Measurements from ENCODE around the gene GTF3C1. TPM values are rescaled to one million over a fixed set of nuclear protein-coding genes. Genes with fewer than 3 reads are reported as not detected.

GTF3C1 gene
- total RNA-seq, 1 donor from 2014 or later: 108 TPM

DNA sequence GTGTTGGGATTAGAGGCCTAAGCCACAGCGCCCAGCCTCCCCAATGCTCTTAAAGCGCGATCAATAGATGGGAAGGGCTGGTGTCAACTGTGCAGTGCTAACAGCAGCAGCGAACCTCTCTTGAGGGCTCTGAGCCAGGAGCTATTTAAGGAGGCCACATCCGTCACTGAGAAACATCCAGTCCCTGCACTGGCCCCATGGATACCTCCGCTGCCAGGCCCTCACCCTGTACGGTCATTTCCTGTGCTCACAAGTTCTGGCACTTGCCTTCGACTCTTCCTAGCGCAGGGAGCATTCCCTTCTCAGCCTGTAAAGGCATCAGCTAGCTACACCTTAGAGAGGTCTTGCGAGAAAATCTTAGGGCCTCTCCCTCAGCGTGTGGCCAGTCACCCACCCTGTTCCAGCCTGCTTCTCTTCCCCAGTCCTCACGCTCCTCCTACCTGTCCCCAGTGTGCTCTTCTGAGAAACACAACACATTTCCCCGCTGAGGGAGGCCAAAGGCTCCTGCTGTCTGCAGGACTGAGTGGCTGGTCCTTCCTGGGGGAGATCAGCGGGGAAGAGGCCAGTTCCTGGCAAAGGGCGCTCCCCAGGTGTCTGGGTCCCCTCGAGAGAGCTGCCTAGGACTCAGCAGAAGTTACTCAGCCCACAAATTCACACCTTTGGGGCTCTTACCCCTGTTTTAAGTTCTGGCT lies 28.6 kb downstream of the GTF3C1 start:
- DNase-seq (ENCODE audit: low read depth): no peak

DNA sequence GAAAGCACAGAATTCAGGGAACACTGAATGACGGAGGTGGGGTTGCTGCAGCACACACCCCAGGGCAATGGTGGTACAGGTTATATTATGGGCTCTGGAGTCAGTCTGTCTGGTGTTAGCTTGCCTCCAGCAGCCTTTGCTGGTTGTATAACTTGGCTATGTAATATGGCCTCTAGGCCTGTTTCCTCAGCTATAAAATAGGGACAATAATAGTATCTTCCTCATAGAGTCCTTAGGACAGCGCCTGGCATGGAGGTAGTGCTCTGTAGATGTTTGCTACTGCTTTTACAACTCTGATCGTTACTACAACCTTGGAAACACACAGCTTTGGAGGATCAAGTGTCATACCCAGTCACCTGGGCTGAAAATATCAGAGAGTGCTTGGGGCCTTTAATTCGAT lies 31.5 kb downstream of the GTF3C1 start:
- DNase-seq (ENCODE audit: low read depth): no peak

DNA sequence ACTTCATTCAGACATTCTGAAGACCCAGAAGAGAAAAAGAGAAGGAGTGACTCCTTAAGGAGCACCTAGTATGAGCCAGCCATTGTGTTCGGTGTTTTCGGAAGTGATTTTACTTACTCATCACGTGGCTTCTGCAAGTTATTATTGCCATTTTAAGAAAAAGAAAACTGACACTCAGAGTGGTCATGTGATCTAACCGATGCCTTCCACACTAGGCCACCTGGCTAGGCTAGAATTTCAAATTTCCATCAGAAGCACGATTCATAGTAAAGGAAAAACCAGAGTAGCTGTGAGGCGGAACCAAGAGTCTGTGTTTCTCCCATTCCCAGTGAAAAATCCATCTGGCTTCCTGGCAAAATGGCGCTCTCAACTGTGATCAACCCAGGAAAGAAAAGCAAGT lies 32.0 kb downstream of the GTF3C1 start:
- no peak for DNase-seq (ENCODE audit: low read depth)

DNA sequence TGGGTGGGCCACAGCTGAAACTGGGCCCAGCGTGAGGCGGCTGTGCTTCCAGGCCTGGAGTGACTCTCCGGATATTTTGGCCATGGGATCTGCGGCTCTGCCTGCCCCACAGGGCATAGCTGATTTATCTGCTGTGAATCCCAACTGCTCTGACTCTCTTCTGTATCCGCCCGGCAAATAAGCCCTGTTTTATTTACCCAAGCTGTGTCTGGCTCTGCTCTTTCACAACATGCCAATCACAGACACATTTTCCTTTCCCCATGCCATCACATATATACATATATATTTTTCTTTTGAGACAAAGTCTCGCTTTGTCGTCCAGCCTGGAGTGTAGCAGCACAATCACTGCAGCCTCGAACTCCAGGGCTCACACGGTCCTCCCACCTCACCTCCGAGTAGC lies 33.3 kb downstream of the GTF3C1 start:
- no peak for DNase-seq (ENCODE audit: low read depth)

DNA sequence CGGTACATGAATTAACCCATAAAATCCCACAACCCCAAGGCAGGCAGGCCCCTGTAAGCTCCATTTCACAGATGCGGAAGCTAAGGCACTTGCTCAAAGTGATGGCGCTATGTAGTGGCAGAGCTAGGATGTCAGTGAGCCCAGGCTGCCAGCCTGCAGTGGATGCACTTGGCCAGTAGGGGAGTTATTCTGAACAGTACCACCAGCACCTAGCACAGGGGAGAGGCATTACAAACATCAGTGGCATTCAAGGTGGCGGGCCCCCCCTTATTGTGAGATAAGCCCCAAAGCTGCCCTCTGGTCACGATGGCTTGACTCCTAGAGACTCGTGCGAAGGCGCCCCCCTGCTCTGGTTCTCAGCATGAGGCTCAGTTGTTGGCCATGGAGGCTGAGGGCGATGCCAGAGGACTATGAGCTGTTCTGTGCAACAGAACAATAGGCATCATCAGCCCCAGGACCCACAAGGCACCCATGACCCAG lies 33.8 kb downstream of the GTF3C1 start:
- no peak for DNase-seq (ENCODE audit: low read depth)

DNA sequence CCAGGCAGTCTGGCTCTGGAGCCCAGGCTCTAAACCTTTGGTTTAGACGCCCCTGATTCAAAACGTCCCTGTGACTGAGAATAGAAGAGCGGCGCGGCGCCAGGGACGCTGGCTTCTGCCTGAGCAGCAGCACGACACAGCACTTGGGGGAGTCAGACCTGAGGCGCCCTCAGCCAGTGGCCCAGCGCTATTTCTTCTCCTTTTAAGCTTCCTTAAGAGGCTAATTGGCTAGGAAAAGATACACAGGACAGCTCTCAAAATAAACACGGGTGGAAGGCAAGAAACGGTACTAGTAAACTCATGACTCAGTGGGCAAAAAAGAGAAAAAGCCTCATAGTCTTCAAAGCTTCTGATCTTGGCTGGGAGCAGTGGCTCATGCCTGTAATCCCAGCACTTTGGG lies 34.9 kb downstream of the GTF3C1 start:
- no peak for DNase-seq (ENCODE audit: low read depth)

DNA sequence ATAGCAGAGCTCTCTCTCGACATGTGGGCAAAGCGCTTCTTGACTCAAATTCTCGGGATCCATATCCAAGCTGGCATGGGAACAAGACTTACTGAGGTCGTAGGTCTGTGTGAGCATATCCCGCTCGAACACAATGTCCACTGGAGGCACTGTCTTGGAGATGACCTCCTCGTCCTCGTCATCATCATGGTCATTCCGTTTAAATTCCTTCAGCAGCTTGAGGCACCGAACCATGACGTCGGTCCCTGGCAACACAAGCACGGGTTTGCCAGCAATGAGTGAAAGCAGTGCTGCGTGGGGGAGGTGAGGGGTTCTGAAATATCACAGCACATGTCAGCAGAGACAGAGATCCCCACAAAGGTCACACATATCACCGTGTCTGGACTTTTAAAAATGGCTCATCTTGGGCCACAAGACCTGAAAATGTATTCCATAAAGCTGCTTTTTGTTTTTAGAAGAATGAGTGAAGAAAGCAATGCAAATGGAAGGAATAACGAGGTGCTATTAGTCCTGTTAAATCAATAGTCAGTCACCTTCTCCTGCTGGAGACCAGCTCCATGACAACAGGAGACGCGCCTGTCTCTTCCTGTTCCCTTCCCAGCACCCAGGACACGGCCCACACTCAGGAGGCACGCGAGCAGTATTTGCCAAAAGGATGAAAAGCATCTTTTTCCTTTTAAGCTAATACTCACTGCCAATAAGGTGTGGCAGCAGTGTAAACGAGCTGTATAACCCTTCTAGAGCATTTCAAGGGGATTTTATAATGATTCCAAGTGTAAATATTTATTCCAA lies 37.9 kb downstream of the GTF3C1 start:
- DNase-seq (ENCODE audit: low read depth): no peak

DNA sequence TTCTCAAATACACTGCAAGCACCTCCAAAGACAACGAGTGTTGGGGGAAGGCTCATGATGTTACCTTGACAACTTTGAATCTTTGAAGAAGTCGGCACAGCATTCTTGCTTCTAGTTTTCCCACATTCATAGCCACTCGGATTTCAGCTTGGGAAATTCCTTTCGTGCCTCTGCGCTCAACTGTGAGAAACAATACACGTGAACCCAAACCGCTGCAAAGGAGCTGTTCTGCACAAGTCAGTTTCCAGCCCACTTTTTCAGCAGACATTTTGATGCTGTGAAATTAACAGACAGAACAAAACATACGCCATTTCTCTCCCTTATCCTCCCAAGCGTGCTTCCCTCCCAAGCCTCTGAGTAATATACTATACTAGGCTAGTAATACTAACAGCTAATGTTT lies 41.2 kb downstream of the GTF3C1 start:
- DNase-seq (ENCODE audit: low read depth): no peak

DNA sequence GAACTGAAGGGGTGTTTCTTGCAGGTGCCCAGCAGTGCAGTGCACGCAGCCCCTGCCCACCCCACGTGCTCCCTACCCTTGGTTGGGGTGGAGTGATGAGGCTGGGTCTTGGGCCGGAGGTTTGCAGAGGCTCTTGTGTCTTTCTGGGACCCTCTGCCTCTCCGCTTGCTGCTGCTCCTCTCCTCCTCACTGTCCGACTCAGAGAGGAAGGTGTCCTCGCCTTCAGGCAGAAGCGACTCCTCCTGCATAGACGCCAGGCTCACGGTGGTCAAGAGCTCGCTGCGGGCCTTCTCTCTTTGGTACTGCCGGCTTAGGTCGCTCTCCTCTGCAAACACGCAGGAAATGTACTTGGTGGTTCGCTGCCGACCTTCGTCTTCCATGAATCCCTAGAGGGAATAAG lies 42.9 kb downstream of the GTF3C1 start:
- no peak for DNase-seq (ENCODE audit: low read depth)

DNA sequence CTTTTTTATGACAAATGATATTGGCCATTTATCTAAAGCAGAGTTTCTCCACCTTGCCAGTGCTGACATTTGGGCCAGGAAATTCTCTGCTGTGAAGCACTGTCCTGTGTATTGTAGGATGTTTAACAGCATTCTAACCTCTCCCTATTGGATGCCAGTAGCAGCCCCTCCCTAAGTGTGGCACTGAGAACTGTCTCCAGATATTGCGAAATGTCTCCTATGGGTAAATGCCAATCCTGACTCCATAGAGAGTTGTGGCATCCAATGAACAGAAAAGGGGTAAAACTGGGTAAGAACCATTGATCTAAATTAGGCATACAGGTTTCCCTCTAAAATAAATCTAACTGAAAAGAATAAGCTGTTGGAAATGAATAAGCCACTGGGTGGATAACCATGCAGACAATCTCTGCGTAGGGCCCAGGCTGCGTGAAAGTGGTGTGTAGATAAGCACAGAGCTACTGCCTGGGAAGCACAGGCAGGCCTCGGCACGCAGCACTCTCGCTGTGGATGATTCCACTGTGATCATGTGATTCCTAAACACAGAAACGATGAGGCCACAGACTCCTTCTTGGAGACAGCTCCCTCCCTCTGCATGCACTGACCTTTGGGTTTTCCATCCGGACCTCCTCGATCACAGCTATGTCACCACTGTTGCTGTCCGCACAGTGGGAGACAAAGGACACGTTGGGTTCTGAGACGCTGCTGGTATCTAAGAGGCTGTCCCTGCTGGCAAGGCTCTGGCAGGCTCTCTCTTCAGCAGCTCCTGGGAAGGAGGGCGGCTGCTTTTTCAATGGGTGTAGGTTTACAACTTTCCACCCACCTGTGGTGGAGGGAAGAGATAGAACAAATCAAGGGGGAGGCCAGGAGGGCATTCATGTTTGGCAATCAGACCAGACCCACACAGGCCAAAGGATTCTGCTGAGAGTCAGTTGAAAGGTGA lies 44.1 kb downstream of the GTF3C1 start:
- DNase-seq (ENCODE audit: low read depth): no peak

DNA sequence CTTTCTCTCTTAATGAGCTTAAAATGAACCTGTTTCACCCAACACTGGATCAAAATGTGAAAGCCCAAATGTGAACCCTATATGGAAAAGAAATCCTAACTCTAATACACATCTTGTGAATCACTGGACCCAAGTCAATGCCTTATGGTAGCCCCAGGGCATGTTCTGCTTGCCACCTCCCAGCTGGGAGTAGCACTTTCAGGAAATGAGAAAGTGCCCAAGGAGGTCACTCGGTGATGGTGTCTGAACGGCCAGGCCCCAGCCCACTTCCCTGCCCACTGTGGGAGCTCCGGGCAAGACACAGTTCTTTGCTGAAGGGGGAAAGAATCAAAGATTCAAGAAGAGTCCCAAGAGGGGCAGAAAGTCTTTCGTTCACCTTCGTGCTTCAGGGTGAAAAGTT lies 46.1 kb downstream of the GTF3C1 start:
- no peak for DNase-seq (ENCODE audit: low read depth)

DNA sequence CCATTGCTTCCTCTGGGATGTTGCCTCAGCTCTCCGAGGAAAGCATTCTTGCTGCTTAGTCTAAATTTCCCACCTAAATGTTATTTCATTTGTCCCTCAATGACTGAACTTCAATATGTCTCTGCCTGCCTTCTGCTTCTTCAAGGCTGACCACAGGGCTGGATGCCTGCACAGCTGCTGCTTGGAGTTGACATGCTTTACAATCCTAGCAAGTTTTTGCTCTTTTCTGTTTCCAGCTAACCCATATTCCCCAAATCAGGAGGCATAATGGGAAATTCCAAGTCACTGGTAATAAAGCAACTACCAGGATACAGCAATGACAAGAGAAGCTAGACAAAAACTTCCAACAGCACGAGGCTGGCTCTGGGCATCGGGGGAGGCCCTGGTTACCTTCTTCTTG lies 48.9 kb downstream of the GTF3C1 start:
- peak; percentile 64 for DNase-seq (ENCODE audit: low read depth)

DNA sequence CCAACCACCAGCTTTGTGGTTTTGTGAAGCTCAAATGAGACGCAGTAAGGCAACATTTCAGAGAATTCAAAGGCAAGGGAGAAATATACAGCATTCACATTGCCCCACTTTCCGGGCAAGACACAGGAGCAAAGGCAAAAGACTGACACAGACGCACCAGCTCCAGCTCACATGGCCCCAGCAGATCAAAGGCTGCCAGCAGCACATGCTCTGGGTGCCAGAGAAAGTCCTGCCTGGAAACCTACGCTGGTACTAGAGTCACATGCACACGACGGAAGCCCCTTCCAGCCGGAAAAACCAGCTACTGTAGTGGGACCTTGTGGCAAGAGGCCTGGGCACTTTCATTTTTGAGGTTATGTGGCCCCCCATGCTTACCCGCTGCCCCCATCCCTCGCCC lies 50.1 kb downstream of the GTF3C1 start:
- DNase-seq (ENCODE audit: low read depth): no peak

DNA sequence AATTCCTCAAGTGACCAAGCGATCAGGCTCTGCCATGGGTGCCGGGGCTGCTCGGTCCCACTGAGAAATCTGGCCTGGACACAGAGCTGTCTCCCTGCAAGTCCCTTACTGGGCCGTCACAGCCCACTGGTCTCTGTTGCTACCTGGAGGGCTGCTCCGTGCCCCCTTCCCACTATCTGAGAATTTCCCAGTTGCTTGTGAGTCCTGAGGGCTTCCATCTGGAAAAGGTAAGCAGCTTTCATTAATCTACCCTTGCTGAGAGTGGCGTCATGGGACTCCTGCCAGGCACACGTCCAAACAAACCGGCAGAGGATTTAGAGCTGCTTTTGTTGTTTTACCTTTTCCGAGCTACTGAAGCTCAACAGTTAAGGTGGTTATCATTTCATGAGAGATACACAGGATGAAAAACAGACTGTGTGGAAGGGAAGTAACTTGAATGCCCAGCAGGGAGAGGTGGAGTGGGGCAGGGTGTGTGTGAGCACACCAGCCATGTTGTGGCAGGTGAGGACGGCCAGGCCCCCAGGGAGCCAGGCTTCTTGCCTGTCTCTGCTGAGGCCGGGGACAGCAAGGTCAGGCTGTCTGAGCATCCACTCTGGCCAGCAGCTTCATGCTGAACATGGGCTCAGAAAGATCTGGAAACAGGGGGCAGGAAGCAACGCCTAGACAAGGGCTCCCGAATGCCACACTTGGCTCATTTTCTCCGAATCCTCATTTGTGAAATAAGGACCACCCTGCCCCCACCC lies 50.6 kb downstream of the GTF3C1 start:
- no peak for DNase-seq (ENCODE audit: low read depth)

DNA sequence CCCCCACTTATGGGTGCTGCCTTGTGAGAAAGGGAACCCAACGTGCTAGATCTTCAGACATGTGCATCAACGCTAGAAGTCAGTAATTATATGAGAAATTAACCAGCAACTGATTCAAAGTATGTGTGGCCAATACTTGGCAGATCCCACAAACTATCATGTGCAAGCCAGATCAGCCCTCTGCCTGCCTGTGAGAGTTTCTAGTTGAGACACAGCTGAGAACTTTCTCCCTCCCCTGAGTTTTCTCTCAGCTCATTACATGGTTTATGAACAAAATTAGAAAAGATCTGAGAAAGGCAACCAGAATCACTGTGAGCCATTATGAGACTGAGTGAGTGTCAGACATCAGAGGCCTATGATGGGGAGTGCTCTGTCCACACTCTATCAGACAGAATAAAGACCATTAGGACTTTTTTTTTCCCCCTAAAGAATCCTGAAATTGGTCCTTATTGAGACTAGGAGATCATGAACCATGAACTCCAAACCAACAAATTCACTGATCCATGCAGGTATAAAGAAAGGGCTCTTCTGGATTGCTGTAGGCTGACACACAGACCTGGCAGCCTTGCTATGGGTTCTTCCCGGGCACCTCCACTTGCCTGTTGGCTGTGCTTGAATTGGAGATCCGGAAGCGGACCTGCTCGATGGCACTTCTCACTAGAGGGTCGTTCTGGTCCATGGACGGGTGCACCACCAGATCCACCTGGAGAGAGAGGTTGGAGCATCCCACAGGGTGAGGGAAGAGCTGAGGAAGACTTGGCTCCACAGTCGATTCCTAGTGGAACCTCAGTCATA lies 51.5 kb downstream of the GTF3C1 start:
- DNase-seq (ENCODE audit: low read depth): no peak

DNA sequence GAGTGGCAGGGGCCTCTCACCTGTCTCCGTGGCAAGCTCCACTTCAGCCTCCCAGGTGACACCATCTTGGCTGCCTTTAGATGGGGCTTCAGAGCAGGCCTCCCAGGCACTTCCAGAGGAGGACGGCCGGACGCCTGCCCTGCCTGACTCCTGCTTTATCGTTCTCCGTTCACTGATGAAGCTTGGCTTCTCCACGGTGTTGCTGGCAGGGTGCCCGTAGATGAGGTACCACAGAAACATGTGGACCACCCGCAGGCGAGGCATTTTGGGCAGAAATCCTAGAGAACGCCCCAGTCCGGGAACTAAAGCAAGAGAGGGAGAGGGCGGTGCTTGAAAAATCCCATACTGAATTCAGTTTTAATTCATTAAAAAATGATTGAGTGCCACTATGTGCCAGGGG lies 54.5 kb downstream of the GTF3C1 start:
- DNase-seq (ENCODE audit: low read depth): no peak

DNA sequence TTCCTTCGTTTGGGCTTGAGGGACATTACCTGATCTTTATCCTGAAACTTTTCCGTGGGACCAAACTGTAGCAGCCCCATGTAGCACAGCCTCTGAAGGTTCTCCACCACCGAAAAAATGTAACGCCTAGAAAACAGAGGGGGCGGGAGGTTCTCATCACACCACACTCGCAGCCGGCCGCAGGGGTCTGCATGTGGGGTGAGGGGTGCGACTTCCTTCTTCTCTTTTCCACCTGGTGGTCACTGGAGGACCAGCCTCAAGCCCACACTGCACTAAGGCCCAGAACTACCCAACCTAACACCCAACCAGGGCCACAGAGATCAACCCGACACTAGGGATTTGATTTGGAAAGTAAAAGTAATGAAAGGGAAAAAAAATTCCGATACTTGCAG lies 57.1 kb downstream of the GTF3C1 start:
- no peak for DNase-seq (ENCODE audit: low read depth)

DNA sequence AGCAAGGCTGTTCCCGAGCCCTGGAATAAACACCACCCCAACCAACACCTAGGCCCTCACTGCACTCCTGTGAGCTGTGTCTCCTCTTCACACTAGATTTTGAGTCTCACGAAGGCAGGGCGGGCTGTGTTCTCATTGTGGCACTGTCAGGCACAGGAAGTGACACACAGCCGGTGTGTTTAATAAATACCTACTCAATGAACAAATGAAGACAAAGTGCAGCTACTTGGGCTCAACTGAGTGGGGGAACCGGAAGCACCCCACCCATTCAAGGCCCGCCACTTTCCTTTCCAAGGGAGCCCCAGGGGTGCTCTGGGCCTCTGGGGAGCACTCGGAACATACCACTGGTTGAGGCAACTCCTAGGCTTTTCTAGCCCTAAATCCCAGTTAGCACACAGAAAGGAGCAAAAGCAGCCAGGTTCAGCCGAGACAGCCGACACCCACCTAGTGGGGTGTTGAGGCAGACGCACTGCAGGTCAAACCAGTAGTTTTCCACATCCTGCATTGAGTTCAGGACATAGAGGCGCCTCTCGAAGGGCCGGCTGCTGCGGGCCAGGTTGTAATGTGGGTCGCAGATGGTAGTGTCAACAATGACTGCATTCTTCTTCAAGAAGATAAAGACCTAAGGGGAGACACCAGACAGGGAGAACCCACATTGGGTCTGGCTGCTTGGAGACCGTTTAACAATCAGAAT lies 57.7 kb downstream of the GTF3C1 start:
- no peak for DNase-seq (ENCODE audit: low read depth)

DNA sequence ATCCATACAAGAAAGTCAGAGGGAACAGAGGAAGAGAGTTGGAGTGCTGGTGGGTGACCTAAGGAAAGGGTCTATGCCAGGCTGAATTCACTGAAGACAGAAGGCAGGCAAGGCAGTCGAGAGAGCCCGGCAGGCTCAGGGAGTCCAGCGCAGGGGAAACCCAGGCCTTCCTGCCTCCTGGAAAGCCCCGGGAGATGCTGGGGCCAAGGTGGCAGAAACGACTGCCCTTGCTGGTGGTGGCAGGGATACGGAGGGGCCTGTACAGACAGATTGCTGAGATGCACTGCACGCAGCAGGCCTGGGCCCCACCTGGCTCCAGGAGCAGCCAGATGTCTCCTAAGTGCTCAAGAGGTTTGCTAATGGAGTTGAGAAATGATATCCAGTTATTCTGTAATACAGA lies 59.8 kb downstream of the GTF3C1 start:
- no peak for DNase-seq (ENCODE audit: low read depth)

DNA sequence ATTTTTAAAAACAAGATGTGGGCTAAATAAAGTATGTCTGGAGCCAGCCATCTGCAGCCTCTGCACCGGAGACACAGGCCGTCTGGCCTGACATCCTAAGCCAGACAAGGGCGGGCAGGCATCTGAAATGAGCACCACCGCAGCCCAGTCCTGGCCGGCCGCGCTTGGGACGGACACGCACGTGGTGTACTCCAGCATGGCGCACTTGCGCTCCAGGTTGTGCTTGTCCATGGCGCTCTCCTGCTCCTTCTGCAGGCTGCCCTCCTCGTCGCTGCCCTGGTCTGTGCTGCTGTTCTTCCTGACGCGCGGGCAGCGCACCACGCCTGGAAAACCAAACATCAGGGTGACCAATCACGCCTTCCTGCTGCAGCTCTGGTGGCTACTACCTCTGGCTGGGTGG lies 60.3 kb downstream of the GTF3C1 start:
- DNase-seq (ENCODE audit: low read depth): no peak

Data from myocyte (in vitro differentiated cells).